Measurements from ENCODE around the gene PFKL.

The PFKL gene

GRCh38 chr21:44299458-44300261 is at the start of gene PFKL:
Gene PFKL (plus strand): TSS chr21:44300053. CDS start chr21:44300106, 53 bp downstream.
- TF ChIP-seq, protein P1, sequence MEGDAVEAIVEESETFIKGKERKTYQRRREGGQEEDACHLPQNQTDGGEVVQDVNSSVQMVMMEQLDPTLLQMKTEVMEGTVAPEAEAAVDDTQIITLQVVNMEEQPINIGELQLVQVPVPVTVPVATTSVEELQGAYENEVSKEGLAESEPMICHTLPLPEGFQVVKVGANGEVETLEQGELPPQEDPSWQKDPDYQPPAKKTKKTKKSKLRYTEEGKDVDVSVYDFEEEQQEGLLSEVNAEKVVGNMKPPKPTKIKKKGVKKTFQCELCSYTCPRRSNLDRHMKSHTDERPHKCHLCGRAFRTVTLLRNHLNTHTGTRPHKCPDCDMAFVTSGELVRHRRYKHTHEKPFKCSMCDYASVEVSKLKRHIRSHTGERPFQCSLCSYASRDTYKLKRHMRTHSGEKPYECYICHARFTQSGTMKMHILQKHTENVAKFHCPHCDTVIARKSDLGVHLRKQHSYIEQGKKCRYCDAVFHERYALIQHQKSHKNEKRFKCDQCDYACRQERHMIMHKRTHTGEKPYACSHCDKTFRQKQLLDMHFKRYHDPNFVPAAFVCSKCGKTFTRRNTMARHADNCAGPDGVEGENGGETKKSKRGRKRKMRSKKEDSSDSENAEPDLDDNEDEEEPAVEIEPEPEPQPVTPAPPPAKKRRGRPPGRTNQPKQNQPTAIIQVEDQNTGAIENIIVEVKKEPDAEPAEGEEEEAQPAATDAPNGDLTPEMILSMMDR (conservative IDR thresholded peaks at IDR 0.05) = no peak; the same call in 1 of the 2 replicates
- peak within 1 kb of the TSS; percentile 97 for H3K27ac ChIP-seq

- no peak overlapping the region for H3K27ac ChIP-seq
- TF ChIP-seq, protein P1 (conservative IDR thresholded peaks at IDR 0.05) = no peak
Observed at GRCh38 chr21:44253832-44254710, 45.8 kb upstream of the PFKL start.

DNA sequence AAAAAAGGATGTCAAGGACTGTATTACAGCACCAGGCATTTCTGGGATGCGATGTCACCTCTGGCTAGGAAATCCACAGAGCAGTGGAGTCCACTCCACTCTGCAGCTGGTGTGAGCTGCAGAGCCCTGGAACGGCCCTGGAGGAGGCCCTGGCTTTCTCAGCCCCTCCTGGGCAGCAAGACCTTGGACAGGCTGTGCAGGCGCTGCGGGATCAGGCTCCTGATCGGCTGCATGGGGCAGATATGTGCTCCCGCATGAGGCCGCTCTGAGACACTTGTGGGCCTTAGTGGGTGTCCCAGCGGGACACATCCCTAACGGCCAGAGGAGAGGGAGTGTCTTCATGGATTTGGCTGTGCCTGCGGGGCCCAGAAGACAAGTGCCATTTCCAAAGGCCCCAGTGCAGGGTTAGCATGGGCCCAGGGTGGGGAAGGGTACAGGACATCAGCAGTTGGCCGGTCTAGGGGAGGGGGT is 44.3 kb upstream of the PFKL start:
- TF ChIP-seq, protein P1 (conservative IDR thresholded peaks at IDR 0.05) = no peak
- no peak overlapping the region for H3K27ac ChIP-seq

GRCh38 chr21:44258056-44258725 is 41.7 kb upstream of the PFKL start:
- H3K27ac ChIP-seq = no peak overlapping the region
- TF ChIP-seq, protein P1 (conservative IDR thresholded peaks at IDR 0.05) = no peak

DNA sequence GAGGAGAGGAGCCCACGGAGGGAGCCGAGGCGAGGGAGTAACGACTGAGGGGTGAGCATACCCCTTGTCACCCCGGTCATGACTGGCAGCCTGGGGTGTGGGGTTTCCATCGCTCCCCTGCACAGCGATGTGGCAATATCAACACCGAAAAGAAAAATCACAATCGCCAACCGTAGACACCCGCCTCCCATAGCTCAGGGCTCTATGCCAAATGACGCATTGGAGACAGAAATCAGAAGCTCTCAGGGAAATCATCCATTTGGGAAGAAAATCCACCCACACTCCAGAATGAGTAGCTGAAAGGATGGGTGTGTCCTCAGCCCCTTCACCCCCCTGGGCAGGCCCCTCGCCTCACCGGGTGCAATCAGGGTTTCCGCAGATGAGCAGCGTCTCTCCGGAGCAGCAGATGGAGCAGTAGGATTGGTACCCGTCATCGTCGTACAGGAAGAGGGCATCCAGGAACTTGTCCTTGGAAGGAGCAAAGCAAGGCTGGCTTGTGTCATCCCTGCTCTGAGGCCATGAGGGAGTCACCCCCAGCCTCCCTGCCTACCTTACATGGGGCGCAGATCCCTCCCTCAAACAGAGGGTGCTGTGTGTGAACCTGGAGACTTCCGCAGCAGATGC is 40.7 kb upstream of the PFKL start:
- TF ChIP-seq, protein P1 (conservative IDR thresholded peaks at IDR 0.05) = no peak
- no peak overlapping the region for H3K27ac ChIP-seq

DNA sequence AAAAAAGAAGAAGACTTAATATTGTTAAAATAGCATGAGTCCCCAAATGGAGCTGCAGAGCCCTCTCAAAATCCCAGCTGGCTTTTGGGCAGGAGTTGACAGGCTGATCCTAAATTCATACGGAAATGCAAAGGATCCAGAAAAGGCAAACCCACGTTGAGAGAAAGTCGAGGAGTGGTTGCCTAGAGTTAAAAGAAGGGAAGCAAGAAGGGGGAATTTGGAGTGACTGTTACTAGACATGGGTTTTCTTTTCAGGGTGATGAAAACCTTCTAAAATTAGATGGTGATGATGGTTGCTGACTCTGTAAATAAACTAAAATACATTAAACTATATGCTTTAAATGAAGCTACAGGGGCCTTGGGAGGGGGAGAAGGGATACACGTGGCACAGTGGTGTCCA is 39.8 kb upstream of the PFKL start:
- H3K27ac ChIP-seq = no peak overlapping the region
- TF ChIP-seq, protein P1 (conservative IDR thresholded peaks at IDR 0.05) = no peak

All from VCaP (cell line).